OCI-LY3 (cell line): ENCODE measurements around the gene SH2D3A.
"Not testable (repeated sequence)": the region's sequence is repeated elsewhere in the genome, so short reads cannot be mapped to it uniquely, and the experiment has no call there.

ENCODE experiments used
- H2AFZ ChIP-seq: fragments of 200-600, 300-600 bp; shearing (Covaris generic); 2 replicates; pipeline ENCODE4 v1.6.0; 2014; ENCODE audit warnings: antibody characterized with exemption, low read depth, low read length
- H3K27ac ChIP-seq: fragments of 200-600, 300-600 bp; sonication (generic); 2 replicates; pipeline ENCODE4 v1.5.1; 2014; ENCODE audit warnings: mild to moderate bottlenecking, low read length, moderate library complexity, mixed read lengths
- H3K27me3 ChIP-seq: fragments of 200-600, 300-600 bp; sonication (generic); 2 replicates; pipeline ENCODE4 v1.6.1; 2014; ENCODE audit warnings: low read depth, low read length, mixed read lengths
- H3K36me3 ChIP-seq: fragments of 200-600, 300-600 bp; sonication (generic); replicated peaks from 2 replicates; pipeline ENCODE3; 2014; ENCODE audit warnings: low read depth, low read length, mixed read lengths
- H3K4me1 ChIP-seq: fragments of 300-600, 200-600 bp; sonication (generic); 2 replicates; pipeline ENCODE4 v1.6.1; 2014; ENCODE audit warnings: low read length, mixed read lengths
- H3K4me2 ChIP-seq: fragments of 200-600, 300-600 bp; sonication (generic); 2 replicates; pipeline ENCODE4 v1.6.1; 2014; ENCODE audit warnings: low read length, mixed read lengths
- H3K4me3 ChIP-seq: fragments of 300-600, 200-600 bp; sonication (generic); 2 replicates; pipeline ENCODE4 v1.5.1; 2014; ENCODE audit warnings: antibody characterized with exemption, mild to moderate bottlenecking, low read length, moderate library complexity
- H3K79me2 ChIP-seq: fragments of 300-600, 200-600 bp; shearing (Covaris generic); 2 replicates; pipeline ENCODE4 v1.6.1; 2014; ENCODE audit warnings: mild to moderate bottlenecking, low read length, mixed read lengths
- H3K9ac ChIP-seq: fragments of 300-600, 200-600 bp; shearing (Covaris generic); 2 replicates; pipeline ENCODE4 v1.6.0; 2014; ENCODE audit warnings: mild to moderate bottlenecking, low read length, moderate library complexity
- H3K9me3 ChIP-seq: fragments of 200-600, 300-600 bp; shearing (Covaris generic); 2 replicates; pipeline ENCODE4 v1.6.1; 2014; ENCODE audit warnings: low read length, mixed read lengths; ENCODE audit not compliant: insufficient read depth
- H4K20me1 ChIP-seq: fragments of 200-600, 300-600 bp; sonication (generic); 2 replicates; pipeline ENCODE4 v1.6.1; 2016; ENCODE audit warnings: low read length, mixed read lengths; ENCODE audit not compliant: insufficient read depth
- EZH2phosphoT487 ChIP-seq: fragments of 200-600 bp; shearing (Covaris generic); IDR thresholded peaks from 2 replicates; pipeline ENCODE4 v1.6.1; 2018; ENCODE audit warnings: antibody characterized with exemption, mixed run types, low read depth
- TF ChIP-seq, protein P1 (sequence below): fragments of 200-600, 300-600 bp; sonication (generic); IDR thresholded peaks from 2 replicates; pipeline ENCODE4 v1.5.1; 2014; ENCODE audit warnings: antibody characterized with exemption, low read length, low read depth

The SH2D3A gene

DNA sequence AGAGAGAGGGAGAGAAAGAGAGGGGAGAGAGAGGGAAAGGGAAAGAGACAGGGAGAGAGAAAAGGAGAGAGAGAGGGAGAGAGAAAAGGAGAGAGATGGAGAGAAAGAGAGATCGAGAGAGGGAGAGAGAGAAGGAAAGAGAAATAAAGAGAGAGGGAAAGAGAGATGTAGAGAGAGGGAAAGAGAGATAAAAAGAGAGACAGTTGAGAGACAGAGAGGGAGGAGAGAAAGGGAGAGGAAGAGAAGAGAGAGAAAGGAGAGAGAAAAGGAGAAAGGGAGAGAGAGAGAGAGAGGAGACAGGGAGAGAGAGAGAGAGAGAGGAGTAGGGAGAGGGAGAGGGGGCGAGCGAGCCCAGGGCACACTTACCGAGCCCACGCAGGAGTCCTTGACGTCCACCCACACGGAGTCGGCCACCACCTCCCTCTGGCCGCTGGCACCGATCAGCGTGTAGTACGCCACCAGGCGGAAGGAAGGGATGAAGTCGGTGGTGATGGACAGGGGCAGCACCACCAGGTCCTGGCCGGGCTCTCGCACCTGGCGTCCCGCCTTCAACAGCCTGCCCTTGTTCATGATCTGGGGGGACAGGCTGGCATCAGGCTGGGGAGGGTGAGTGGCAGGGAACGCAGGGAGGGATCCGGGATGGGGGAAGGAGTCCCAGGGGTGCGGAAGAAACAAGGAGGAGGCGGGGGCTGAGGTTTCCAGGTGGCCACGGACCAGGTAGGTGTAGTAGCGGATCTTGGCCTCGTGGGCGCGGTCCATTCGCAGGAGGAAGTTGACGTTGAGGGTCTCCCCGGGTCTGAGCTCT, 56.8 kb downstream of the SH2D3A start:
- Histone ChIP-seq H3K4me2 (no peak overlapping the region), H3K27ac (no peak overlapping the region), H3K9me3 (no peaks in the 10 kb centered on the region), H3K79me2 (no peaks in the 10 kb centered on the region), H3K27me3 (peaks cover 20% of the 10 kb centered on the region), H4K20me1 (no peaks in the 10 kb centered on the region), H3K4me1 (no peaks in the 10 kb centered on the region), H3K4me3 (no peak overlapping the region), H3K36me3 (no peaks in the 10 kb centered on the region), H2AFZ (no peak overlapping the region), H3K9ac (no peak overlapping the region)
- TF ChIP-seq, protein P1, sequence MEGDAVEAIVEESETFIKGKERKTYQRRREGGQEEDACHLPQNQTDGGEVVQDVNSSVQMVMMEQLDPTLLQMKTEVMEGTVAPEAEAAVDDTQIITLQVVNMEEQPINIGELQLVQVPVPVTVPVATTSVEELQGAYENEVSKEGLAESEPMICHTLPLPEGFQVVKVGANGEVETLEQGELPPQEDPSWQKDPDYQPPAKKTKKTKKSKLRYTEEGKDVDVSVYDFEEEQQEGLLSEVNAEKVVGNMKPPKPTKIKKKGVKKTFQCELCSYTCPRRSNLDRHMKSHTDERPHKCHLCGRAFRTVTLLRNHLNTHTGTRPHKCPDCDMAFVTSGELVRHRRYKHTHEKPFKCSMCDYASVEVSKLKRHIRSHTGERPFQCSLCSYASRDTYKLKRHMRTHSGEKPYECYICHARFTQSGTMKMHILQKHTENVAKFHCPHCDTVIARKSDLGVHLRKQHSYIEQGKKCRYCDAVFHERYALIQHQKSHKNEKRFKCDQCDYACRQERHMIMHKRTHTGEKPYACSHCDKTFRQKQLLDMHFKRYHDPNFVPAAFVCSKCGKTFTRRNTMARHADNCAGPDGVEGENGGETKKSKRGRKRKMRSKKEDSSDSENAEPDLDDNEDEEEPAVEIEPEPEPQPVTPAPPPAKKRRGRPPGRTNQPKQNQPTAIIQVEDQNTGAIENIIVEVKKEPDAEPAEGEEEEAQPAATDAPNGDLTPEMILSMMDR, result no peak
- TF ChIP-seq EZH2phosphoT487, result no peak

DNA sequence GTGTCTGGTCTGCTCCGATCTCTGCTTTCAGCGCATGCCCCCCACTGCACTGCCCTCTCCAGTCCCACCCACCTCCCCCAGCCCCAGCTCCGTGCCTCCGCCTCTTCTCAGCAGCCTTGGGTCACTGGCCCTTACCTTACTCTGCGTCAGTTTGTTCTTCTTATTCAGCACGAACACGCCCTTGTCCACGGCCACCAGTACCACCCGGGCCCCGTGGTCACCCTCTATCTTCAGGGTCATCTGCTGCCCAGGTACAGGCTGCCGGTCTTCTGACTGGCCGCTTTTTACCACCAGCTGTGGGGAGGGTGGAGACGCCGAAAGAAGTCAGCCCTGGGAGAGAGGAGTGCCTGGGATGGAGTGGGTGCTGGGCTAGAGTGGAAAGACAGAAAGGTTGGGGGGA, 57.7 kb downstream of the SH2D3A start:
- Histone ChIP-seq H3K27me3 (peaks cover 20% of the 10 kb centered on the region), H3K36me3 (no peaks in the 10 kb centered on the region), H3K9ac (no peak overlapping the region), H4K20me1 (no peaks in the 10 kb centered on the region), H3K9me3 (no peaks in the 10 kb centered on the region), H3K27ac (no peak overlapping the region), H3K79me2 (no peaks in the 10 kb centered on the region), H3K4me1 (no peaks in the 10 kb centered on the region), H3K4me2 (no peak overlapping the region), H3K4me3 (no peak overlapping the region), H2AFZ (no peak overlapping the region)
- TF ChIP-seq, protein P1, result no peak
- TF ChIP-seq EZH2phosphoT487, result no peak

DNA sequence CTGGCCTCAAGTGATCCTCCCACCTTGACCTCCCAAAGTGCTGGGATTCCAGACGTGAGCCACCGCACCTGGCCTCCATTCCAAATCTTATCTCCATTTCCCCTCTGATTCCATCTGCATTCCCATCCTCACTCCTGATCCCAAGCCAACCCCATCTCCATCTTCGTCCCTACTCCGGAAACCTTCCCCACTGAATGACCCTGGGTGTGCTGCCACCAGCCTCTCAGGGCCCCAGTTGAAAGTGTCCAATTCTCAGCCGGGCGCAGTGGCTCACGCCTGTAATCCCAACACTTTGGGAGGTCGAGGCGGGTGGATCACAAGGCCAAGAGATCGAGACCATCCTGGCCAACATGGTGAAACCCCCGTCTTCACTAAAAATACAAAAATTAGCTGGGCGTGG, 58.3 kb downstream of the SH2D3A start:
- H3K36me3 ChIP-seq, H2AFZ ChIP-seq: not testable (repeated sequence)

DNA sequence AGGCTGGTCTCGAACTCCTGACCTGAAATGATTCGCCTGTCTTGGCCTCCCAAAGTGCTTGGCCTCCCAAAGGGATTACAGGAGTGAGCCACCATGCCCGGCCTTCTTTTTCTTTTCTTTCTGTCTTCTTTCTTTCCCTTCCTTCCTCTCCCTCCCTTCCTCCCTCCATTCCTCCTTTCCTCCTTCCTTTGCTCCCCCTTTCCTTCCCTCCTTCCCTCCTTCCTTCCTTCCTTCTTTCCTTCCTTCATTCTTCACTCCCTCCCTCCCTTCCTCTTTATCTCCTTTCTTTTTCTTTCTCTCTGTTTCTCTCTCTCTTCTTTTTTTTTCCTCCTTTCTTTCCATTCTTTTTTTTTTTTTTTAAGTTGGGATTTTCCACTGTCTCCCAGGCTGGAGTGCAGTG, 58.9 kb downstream of the SH2D3A start:
- peaks cover 20% of the 10 kb centered on the region for H3K27me3 ChIP-seq
- H4K20me1 ChIP-seq, result no peaks in the 10 kb centered on the region
- H3K4me3 ChIP-seq, result no peak overlapping the region
- no peaks in the 10 kb centered on the region for H3K79me2 ChIP-seq
- no peak overlapping the region for H3K27ac ChIP-seq
- H3K9ac ChIP-seq, result no peak overlapping the region
- no peaks in the 10 kb centered on the region for H3K36me3 ChIP-seq
- TF ChIP-seq EZH2phosphoT487, result no peak
- TF ChIP-seq, protein P1, result no peak
- H3K9me3 ChIP-seq, result no peaks in the 10 kb centered on the region
- no peaks in the 10 kb centered on the region for H3K4me1 ChIP-seq
- H3K4me2 ChIP-seq, result no peak overlapping the region
- H2AFZ ChIP-seq, result no peak overlapping the region

More for the DNA sequence above, 58.3 kb downstream of the SH2D3A start:
- not testable (repeated sequence) for H3K4me3 ChIP-seq, H3K4me1 ChIP-seq, H3K4me2 ChIP-seq, H3K79me2 ChIP-seq, H3K9me3 ChIP-seq, H3K9ac ChIP-seq, H4K20me1 ChIP-seq, H3K27ac ChIP-seq
- H3K27me3 ChIP-seq, result peaks cover 20% of the 10 kb centered on the region
